Gastroesophageal sphincter (tissue), 3 donors: ENCODE measurements around the gene PCDHGC5.

Source experiments
- CTCF ChIP-seq, 4 experiments: fragments of 200-600 bp in 2 of 4; fragments of 450-650 bp in 2 of 4; sonication (generic) in 1 of 4; IDR thresholded peaks; one replicate each; pipeline ENCODE4 v1.5.1; 2017 to 2019; ENCODE audit warnings: antibody characterized with exemption in 4 of 4, mild to moderate bottlenecking in 2 of 4, moderate library complexity in 2 of 4
- POLR2A ChIP-seq, 2 donors: fragments of 450-650 bp; IDR thresholded peaks; one replicate each; pipeline ENCODE4 v1.6.1; 2017; ENCODE audit warnings: antibody characterized with exemption in 2 of 2, mild to moderate bottlenecking in 2 of 2, moderate library complexity in 1 of 2
- POLR2AphosphoS5 ChIP-seq: sonication (generic); formaldehyde crosslinking; IDR thresholded peaks from one replicate; pipeline ENCODE4 v1.6.1; 2017; ENCODE audit warnings: antibody characterized with exemption

- no peak for TF ChIP-seq CTCF (IDR thresholded peaks at IDR 0.05)
- TF ChIP-seq POLR2A (IDR thresholded peaks at IDR 0.05) = no peak
- no peak for TF ChIP-seq POLR2AphosphoS5
Observed at GRCh38 chr5:141518618-141519015, 29.7 kb downstream of the PCDHGC5 start.
